HEK293 (cell line): ENCODE measurements around the gene TSPO2.

ENCODE experiments used
- CTCF ChIA-PET: fragments of 350-600 bp; formaldehyde crosslinking; extraction: SDS; loops from one replicate; lab custom pipeline; 2021; ENCODE audit warnings: antibody characterized with exemption; lab: Yijun Ruan, JAX
- POLR2A ChIA-PET: fragments of 300-600 bp; formaldehyde crosslinking; extraction: SDS; loops from one replicate; lab custom pipeline; 2020; ENCODE audit warnings: antibody characterized with exemption, inconsistent platforms; lab: Yijun Ruan, JAX
- H3K27ac ChIP-seq: fragments of 200-500 bp; sonication (Bioruptor generic); 2 replicates; pipeline ENCODE4 v1.5.1; 2014; ENCODE audit warnings: low read depth, low read length, control low read depth, inconsistent platforms; ENCODE audit errors: extremely low read depth
- H3K36me3 ChIP-seq, 2 experiments: fragments of 200-500 bp in 1 of 2; sonication (Bioruptor generic) in 1 of 2; 1 replicate in 1 of 2; 2 replicates in 1 of 2; pipeline ENCODE4 v1.5.1; 2014 to 2017; ENCODE audit warnings: inconsistent platforms in 2 of 2, low read length in 2 of 2; ENCODE audit not compliant: control insufficient read depth in 2 of 2, insufficient read depth in 1 of 2
- H3K4me1 ChIP-seq: fragments of 200-500 bp; sonication (Bioruptor generic); 2 replicates; pipeline ENCODE4 v1.5.1; 2014; ENCODE audit warnings: mild to moderate bottlenecking, low read length, inconsistent platforms; ENCODE audit not compliant: control insufficient read depth, insufficient read depth
- H3K4me3 ChIP-seq: 2 replicates; pipeline ENCODE4 v1.5.1; 2011; ENCODE audit warnings: low read depth, mild to moderate bottlenecking, control low read depth, low read length, moderate library complexity
- H3K9me3 ChIP-seq: fragments of 200-500 bp; sonication (Bioruptor generic); 2 replicates; pipeline ENCODE4 v1.5.1; 2014; ENCODE audit warnings: low read depth, low read length, inconsistent platforms; ENCODE audit not compliant: control insufficient read depth, insufficient read depth
- BCL11A ChIP-seq: fragments of 450-650 bp; formaldehyde crosslinking; IDR thresholded peaks from 2 replicates; pipeline ENCODE4 v1.5.1; 2016; ENCODE audit warnings: low read depth, missing biosample characterization, missing genetic modification characterization
- GLI4 ChIP-seq: fragments of 450-650 bp; formaldehyde crosslinking; IDR thresholded peaks from 2 replicates; pipeline ENCODE4 v1.5.1; 2016; ENCODE audit warnings: missing biosample characterization, missing genetic modification characterization
- HOXD13 ChIP-seq: sonication (generic); formaldehyde crosslinking; IDR thresholded peaks from 2 replicates; pipeline ENCODE4 v1.8.0; 2022; ENCODE audit warnings: missing genetic modification reagents, borderline replicate concordance
- KLF16 ChIP-seq: fragments of 450-650 bp; formaldehyde crosslinking; IDR thresholded peaks from 2 replicates; pipeline ENCODE4 v1.5.1; 2017; ENCODE audit warnings: missing biosample characterization, missing genetic modification characterization
- ZBTB10 ChIP-seq: fragments of 450-650 bp; formaldehyde crosslinking; IDR thresholded peaks from 2 replicates; pipeline ENCODE4 v1.5.1; 2016; ENCODE audit warnings: missing biosample characterization, missing genetic modification characterization
- ZBTB7A ChIP-seq: fragments of 450-650 bp; formaldehyde crosslinking; IDR thresholded peaks from 2 replicates; pipeline ENCODE4 v1.5.1; 2016; ENCODE audit warnings: low read depth, missing biosample characterization, missing genetic modification characterization
- ZNF112 ChIP-seq: fragments of 450-650 bp; formaldehyde crosslinking; IDR thresholded peaks from 2 replicates; pipeline ENCODE4 v1.5.0; 2017; ENCODE audit warnings: missing biosample characterization, missing genetic modification characterization
- ZNF138 ChIP-seq: fragments of 450-650 bp; formaldehyde crosslinking; IDR thresholded peaks from 2 replicates; pipeline ENCODE4 v1.5.1; 2016; ENCODE audit warnings: missing biosample characterization, missing genetic modification characterization, borderline replicate concordance
- ZNF157 ChIP-seq: fragments of 450-650 bp; formaldehyde crosslinking; IDR thresholded peaks from 2 replicates; pipeline ENCODE4 v1.5.1; 2016; ENCODE audit warnings: missing biosample characterization, missing genetic modification characterization
- ZNF169 ChIP-seq: fragments of 450-650 bp; formaldehyde crosslinking; IDR thresholded peaks from 2 replicates; pipeline ENCODE4 v1.5.1; 2016; ENCODE audit warnings: missing biosample characterization, missing genetic modification characterization
- ZNF174 ChIP-seq: fragments of 450-650 bp; formaldehyde crosslinking; IDR thresholded peaks from 2 replicates; pipeline ENCODE4 v1.5.0; 2017; ENCODE audit warnings: missing biosample characterization, mild to moderate bottlenecking, missing genetic modification characterization
- ZNF184 ChIP-seq: fragments of 450-650 bp; IDR thresholded peaks from 2 replicates; pipeline ENCODE4 v1.5.1; 2018; ENCODE audit warnings: missing biosample characterization, mild to moderate bottlenecking, missing genetic modification characterization
- ZNF214 ChIP-seq: fragments of 450-650 bp; formaldehyde crosslinking; IDR thresholded peaks from 2 replicates; pipeline ENCODE4 v1.5.1; 2017; ENCODE audit warnings: missing biosample characterization, mild to moderate bottlenecking, missing genetic modification characterization, borderline replicate concordance
- ZNF266 ChIP-seq: fragments of 450-650 bp; formaldehyde crosslinking; IDR thresholded peaks from 2 replicates; pipeline ENCODE4 v1.5.1; 2016; ENCODE audit warnings: missing biosample characterization, missing genetic modification characterization, low read depth
- ZNF335 ChIP-seq: fragments of 450-650 bp; formaldehyde crosslinking; conservative IDR thresholded peaks from 2 replicates; pipeline ENCODE4 v1.5.1; 2016; ENCODE audit warnings: missing biosample characterization, missing genetic modification characterization
- ZNF354C ChIP-seq: fragments of 450-650 bp; formaldehyde crosslinking; IDR thresholded peaks from 2 replicates; pipeline ENCODE4 v1.5.1; 2016; ENCODE audit warnings: missing biosample characterization, missing genetic modification characterization, low read depth, borderline replicate concordance
- ZNF423 ChIP-seq: fragments of 450-650 bp; formaldehyde crosslinking; IDR thresholded peaks from 2 replicates; pipeline ENCODE4 v1.5.1; 2016; ENCODE audit warnings: missing biosample characterization, missing genetic modification characterization
- ZNF510 ChIP-seq: fragments of 450-650 bp; formaldehyde crosslinking; IDR thresholded peaks from 2 replicates; pipeline ENCODE4 v1.5.1; 2018; ENCODE audit warnings: mild to moderate bottlenecking, missing genetic modification characterization, missing biosample characterization; ENCODE audit not compliant: insufficient replicate concordance
- ZNF530 ChIP-seq: fragments of 450-650 bp; formaldehyde crosslinking; IDR thresholded peaks from 2 replicates; pipeline ENCODE4 v1.5.1; 2016; ENCODE audit warnings: low read depth, missing biosample characterization, missing genetic modification characterization
- ZNF560 ChIP-seq: fragments of 450-650 bp; formaldehyde crosslinking; IDR thresholded peaks from 2 replicates; pipeline ENCODE4 v1.5.1; 2017; ENCODE audit warnings: missing biosample characterization, missing genetic modification characterization, borderline replicate concordance
- ZNF654 ChIP-seq: fragments of 450-650 bp; formaldehyde crosslinking; IDR thresholded peaks from 2 replicates; pipeline ENCODE4 v1.5.1; 2016; ENCODE audit warnings: low read depth, missing biosample characterization, missing genetic modification characterization
- ZNF664 ChIP-seq: fragments of 450-650 bp; formaldehyde crosslinking; IDR thresholded peaks from 2 replicates; pipeline ENCODE4 v1.5.1; 2016; ENCODE audit warnings: missing biosample characterization, missing genetic modification characterization
- ZNF707 ChIP-seq: fragments of 450-650 bp; formaldehyde crosslinking; IDR thresholded peaks from 2 replicates; pipeline ENCODE4 v1.5.1; 2016; ENCODE audit warnings: missing biosample characterization, missing genetic modification characterization
- ZNF747 ChIP-seq: fragments of 450-650 bp; formaldehyde crosslinking; IDR thresholded peaks from 2 replicates; pipeline ENCODE4 v1.5.1; 2016; ENCODE audit warnings: missing biosample characterization, missing genetic modification characterization
- ZNF777 ChIP-seq: fragments of 450-650 bp; formaldehyde crosslinking; IDR thresholded peaks from 2 replicates; pipeline ENCODE4 v1.5.1; 2017; ENCODE audit warnings: missing biosample characterization, missing genetic modification characterization, borderline replicate concordance
- ZNF791 ChIP-seq: fragments of 450-650 bp; formaldehyde crosslinking; IDR thresholded peaks from 2 replicates; pipeline ENCODE4 v1.5.1; 2016; ENCODE audit warnings: missing biosample characterization, missing genetic modification characterization
- ZNF843 ChIP-seq: fragments of 450-650 bp; formaldehyde crosslinking; IDR thresholded peaks from 2 replicates; pipeline ENCODE4 v1.5.1; 2016; ENCODE audit warnings: missing biosample characterization, missing genetic modification characterization
- TF ChIP-seq, protein P1 (sequence below): fragments of 450-650 bp; formaldehyde crosslinking; IDR thresholded peaks from 2 replicates; pipeline ENCODE4 v1.5.1; 2016; ENCODE audit warnings: missing biosample characterization, missing genetic modification characterization
- TF ChIP-seq, protein P2 (sequence below): fragments of 450-650 bp; formaldehyde crosslinking; IDR thresholded peaks from 2 replicates; pipeline ENCODE4 v1.5.1; 2016; ENCODE audit warnings: missing biosample characterization, missing genetic modification characterization
- TF ChIP-seq, protein P3 (sequence below): fragments of 450-650 bp; formaldehyde crosslinking; IDR thresholded peaks from 2 replicates; pipeline ENCODE4 v1.5.1; 2016; ENCODE audit warnings: missing biosample characterization, missing genetic modification characterization

Gene TSPO2

GRCh38 chr6:41071923-41072835 is 29.9 kb downstream of the TSPO2 start, which contains the start of gene OARD1:
TSS of gene OARD1 (minus strand) at chr6:41072356. CDS start at chr6:41071634, 722 bp downstream.
- ChIA-PET POLR2A (interaction anchor here (0.6 to 1.5 kb wide), 20 partner anchors 9 to 1709 kb away, joined by 3 to 8 read pairs (median 3); partner anchors contain the start of gene TAF8), CTCF (interaction anchor here (0.6 to 5.0 kb wide), 8 partner anchors 10 to 1356 kb away, joined by 3 to 25 read pairs (median 3); no protein-coding TSS in a partner anchor)
- Histone ChIP-seq H3K9me3 (no peaks in the 10 kb centered on the region), H3K27ac (peak within 1 kb of the TSS; percentile 94), H3K36me3 (peaks cover 0 to 23% of the 10 kb centered on the region in 2 experiments; a peak in 1 of 3 replicates), H3K4me1 (0 out of 2 replicates have a peak, but pooled peaks cover 2% of the 10 kb centered on the region), H3K4me3 (peak within 1 kb of the TSS; percentile 95)
- TF ChIP-seq ZNF335 (tag by site-specific recombination) = peak; percentile 96
- TF ChIP-seq HOXD13 = peak; percentile 59; the same call in 1 of the 2 replicates
- TF ChIP-seq ZNF157 (tag by site-specific recombination) = no peak
- no peak for TF ChIP-seq GLI4 (tag by site-specific recombination)
- TF ChIP-seq, protein P1, sequence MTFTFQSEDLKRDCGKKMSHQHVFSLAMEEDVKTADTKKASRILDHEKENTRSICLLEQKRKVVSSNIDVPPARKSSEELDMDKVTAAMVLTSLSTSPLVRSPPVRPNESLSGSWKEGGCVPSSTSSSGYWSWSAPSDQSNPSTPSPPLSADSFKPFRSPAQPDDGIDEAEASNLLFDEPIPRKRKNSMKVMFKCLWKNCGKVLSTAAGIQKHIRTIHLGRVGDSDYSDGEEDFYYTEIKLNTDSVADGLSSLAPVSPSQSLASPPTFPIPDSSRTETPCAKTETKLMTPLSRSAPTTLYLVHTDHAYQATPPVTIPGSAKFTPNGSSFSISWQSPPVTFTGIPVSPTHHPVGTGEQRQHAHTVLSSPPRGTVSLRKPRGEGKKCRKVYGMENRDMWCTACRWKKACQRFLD = no peak
- no peak for TF ChIP-seq ZNF707
- no peak for TF ChIP-seq ZNF777 (tag by site-specific recombination)
- no peak; the same call in 1 of the 2 replicates for TF ChIP-seq ZNF654 (tag by site-specific recombination)
- no peak for TF ChIP-seq ZNF747 (tag by site-specific recombination)
- TF ChIP-seq, protein P2, sequence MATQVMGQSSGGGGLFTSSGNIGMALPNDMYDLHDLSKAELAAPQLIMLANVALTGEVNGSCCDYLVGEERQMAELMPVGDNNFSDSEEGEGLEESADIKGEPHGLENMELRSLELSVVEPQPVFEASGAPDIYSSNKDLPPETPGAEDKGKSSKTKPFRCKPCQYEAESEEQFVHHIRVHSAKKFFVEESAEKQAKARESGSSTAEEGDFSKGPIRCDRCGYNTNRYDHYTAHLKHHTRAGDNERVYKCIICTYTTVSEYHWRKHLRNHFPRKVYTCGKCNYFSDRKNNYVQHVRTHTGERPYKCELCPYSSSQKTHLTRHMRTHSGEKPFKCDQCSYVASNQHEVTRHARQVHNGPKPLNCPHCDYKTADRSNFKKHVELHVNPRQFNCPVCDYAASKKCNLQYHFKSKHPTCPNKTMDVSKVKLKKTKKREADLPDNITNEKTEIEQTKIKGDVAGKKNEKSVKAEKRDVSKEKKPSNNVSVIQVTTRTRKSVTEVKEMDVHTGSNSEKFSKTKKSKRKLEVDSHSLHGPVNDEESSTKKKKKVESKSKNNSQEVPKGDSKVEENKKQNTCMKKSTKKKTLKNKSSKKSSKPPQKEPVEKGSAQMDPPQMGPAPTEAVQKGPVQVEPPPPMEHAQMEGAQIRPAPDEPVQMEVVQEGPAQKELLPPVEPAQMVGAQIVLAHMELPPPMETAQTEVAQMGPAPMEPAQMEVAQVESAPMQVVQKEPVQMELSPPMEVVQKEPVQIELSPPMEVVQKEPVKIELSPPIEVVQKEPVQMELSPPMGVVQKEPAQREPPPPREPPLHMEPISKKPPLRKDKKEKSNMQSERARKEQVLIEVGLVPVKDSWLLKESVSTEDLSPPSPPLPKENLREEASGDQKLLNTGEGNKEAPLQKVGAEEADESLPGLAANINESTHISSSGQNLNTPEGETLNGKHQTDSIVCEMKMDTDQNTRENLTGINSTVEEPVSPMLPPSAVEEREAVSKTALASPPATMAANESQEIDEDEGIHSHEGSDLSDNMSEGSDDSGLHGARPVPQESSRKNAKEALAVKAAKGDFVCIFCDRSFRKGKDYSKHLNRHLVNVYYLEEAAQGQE = no peak
- no peak for TF ChIP-seq ZNF664 (tag by site-specific recombination)
- TF ChIP-seq ZNF530 (tag by site-specific recombination) = no peak
- TF ChIP-seq ZNF510 (tag by site-specific recombination) = no peak
- TF ChIP-seq ZNF112 (tag by site-specific recombination) = no peak
- peak; percentile 84 for TF ChIP-seq ZBTB7A
- TF ChIP-seq, protein P3, sequence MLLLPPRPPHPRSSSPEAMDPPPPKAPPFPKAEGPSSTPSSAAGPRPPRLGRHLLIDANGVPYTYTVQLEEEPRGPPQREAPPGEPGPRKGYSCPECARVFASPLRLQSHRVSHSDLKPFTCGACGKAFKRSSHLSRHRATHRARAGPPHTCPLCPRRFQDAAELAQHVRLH (tag by site-specific recombination) = 0 out of 2 replicates have a peak, but pooled peaks have one; percentile 4
- no peak for TF ChIP-seq ZNF560
- TF ChIP-seq ZNF791 (tag by site-specific recombination) = no peak
- TF ChIP-seq ZNF214 (tag by site-specific recombination) = no peak
- 0 out of 2 replicates have a peak, but pooled peaks have one; percentile 22 for TF ChIP-seq KLF16 (tag by site-specific recombination)
- TF ChIP-seq ZBTB10 (tag by site-specific recombination) = peak; percentile 99
- TF ChIP-seq ZNF266 (tag by site-specific recombination) = 0 out of 2 replicates have a peak, but pooled peaks have one; percentile 11
- TF ChIP-seq ZNF184 (tag by site-specific recombination) = no peak
- TF ChIP-seq BCL11A (tag by site-specific recombination) = no peak
- TF ChIP-seq ZNF169 (tag by site-specific recombination) = no peak
- no peak for TF ChIP-seq ZNF138 (tag by site-specific recombination)
- no peak for TF ChIP-seq ZNF354C
- peak; percentile 60 for TF ChIP-seq ZNF843 (tag by site-specific recombination)
- TF ChIP-seq ZNF423 (tag by site-specific recombination) = no peak
- TF ChIP-seq ZNF174 (tag by site-specific recombination) = no peak
